ENCODE data around the gene FAM120AOS.

DNA sequence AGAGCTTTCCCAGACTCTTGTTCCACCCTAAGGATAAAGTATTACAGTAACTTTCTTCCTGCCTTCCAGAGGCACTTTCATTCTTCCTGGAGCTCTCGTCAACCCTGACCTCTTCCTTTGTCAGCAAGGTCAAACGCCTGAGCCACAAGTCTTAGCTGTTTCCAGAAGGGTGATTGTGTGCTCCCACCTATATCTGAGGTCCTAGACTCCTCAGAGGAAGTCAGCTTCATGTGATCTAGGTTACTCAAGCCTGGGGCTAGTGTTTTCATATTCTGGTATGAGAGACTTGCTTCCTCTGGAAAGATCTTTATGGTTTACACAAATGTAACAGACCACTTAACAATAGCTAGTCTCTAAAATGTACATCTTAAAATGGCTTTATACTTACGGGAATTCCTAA is 7.3 kb downstream of the FAM120AOS start:
- TF ChIP-seq, protein P1, sequence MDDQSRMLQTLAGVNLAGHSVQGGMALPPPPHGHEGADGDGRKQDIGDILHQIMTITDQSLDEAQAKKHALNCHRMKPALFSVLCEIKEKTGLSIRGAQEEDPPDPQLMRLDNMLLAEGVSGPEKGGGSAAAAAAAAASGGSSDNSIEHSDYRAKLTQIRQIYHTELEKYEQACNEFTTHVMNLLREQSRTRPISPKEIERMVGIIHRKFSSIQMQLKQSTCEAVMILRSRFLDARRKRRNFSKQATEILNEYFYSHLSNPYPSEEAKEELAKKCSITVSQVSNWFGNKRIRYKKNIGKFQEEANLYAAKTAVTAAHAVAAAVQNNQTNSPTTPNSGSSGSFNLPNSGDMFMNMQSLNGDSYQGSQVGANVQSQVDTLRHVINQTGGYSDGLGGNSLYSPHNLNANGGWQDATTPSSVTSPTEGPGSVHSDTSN (IDR thresholded peaks at IDR 0.05), result no peak
- no peak for TF ChIP-seq EZH2phosphoT487 (IDR thresholded peaks at IDR 0.05; ENCODE audit: borderline replicate concordance, low read depth)
- TF ChIP-seq, protein P2, sequence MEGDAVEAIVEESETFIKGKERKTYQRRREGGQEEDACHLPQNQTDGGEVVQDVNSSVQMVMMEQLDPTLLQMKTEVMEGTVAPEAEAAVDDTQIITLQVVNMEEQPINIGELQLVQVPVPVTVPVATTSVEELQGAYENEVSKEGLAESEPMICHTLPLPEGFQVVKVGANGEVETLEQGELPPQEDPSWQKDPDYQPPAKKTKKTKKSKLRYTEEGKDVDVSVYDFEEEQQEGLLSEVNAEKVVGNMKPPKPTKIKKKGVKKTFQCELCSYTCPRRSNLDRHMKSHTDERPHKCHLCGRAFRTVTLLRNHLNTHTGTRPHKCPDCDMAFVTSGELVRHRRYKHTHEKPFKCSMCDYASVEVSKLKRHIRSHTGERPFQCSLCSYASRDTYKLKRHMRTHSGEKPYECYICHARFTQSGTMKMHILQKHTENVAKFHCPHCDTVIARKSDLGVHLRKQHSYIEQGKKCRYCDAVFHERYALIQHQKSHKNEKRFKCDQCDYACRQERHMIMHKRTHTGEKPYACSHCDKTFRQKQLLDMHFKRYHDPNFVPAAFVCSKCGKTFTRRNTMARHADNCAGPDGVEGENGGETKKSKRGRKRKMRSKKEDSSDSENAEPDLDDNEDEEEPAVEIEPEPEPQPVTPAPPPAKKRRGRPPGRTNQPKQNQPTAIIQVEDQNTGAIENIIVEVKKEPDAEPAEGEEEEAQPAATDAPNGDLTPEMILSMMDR (IDR thresholded peaks at IDR 0.05), result no peak
- no peak for TF ChIP-seq SMC3 (IDR thresholded peaks at IDR 0.05; ENCODE audit: low read depth, low read length)
- no peak for TF ChIP-seq GABPA (IDR thresholded peaks at IDR 0.05; ENCODE audit: low read depth)
- no peak for TF ChIP-seq GATA2 (CRISPR knock-in tag; IDR thresholded peaks at IDR 0.05)
- TF ChIP-seq, protein P3, sequence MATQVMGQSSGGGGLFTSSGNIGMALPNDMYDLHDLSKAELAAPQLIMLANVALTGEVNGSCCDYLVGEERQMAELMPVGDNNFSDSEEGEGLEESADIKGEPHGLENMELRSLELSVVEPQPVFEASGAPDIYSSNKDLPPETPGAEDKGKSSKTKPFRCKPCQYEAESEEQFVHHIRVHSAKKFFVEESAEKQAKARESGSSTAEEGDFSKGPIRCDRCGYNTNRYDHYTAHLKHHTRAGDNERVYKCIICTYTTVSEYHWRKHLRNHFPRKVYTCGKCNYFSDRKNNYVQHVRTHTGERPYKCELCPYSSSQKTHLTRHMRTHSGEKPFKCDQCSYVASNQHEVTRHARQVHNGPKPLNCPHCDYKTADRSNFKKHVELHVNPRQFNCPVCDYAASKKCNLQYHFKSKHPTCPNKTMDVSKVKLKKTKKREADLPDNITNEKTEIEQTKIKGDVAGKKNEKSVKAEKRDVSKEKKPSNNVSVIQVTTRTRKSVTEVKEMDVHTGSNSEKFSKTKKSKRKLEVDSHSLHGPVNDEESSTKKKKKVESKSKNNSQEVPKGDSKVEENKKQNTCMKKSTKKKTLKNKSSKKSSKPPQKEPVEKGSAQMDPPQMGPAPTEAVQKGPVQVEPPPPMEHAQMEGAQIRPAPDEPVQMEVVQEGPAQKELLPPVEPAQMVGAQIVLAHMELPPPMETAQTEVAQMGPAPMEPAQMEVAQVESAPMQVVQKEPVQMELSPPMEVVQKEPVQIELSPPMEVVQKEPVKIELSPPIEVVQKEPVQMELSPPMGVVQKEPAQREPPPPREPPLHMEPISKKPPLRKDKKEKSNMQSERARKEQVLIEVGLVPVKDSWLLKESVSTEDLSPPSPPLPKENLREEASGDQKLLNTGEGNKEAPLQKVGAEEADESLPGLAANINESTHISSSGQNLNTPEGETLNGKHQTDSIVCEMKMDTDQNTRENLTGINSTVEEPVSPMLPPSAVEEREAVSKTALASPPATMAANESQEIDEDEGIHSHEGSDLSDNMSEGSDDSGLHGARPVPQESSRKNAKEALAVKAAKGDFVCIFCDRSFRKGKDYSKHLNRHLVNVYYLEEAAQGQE (IDR thresholded peaks at IDR 0.05; ENCODE audit: low read depth, low read length), result no peak
- TF ChIP-seq, protein P4, sequence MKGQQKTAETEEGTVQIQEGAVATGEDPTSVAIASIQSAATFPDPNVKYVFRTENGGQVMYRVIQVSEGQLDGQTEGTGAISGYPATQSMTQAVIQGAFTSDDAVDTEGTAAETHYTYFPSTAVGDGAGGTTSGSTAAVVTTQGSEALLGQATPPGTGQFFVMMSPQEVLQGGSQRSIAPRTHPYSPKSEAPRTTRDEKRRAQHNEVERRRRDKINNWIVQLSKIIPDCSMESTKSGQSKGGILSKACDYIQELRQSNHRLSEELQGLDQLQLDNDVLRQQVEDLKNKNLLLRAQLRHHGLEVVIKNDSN (IDR thresholded peaks at IDR 0.05; ENCODE audit: borderline replicate concordance, low read depth), result no peak
- TF ChIP-seq MXI1 (IDR thresholded peaks at IDR 0.05; ENCODE audit: low read depth, low read length), result no peak
- TF ChIP-seq RCOR1 (IDR thresholded peaks at IDR 0.05; ENCODE audit: low read length), result no peak
- TF ChIP-seq POLR2AphosphoS5 (IDR thresholded peaks at IDR 0.05; ENCODE audit: low read depth, low read length), result no peak
- no peak for TF ChIP-seq TAF1 (IDR thresholded peaks at IDR 0.05; ENCODE audit: borderline replicate concordance, low read depth, low read length)
- no peak for TF ChIP-seq TEAD4 (IDR thresholded peaks at IDR 0.05; ENCODE audit: borderline replicate concordance, insufficient read depth)
- TF ChIP-seq TCF12 (IDR thresholded peaks at IDR 0.05), result no peak
